Activated CD8-positive, alpha-beta T cell treated with anti-CD3 and anti-CD28 coated beads for 36 hours (primary cell): ENCODE data around the gene FKBP14. TPM values are rescaled to one million over a fixed set of nuclear protein-coding genes. Genes with fewer than 3 reads are reported as not detected.

Experiments
- ATAC-seq: fragments of 200-7000 bp; cut with Tn5 transposase; one replicate; pipeline ENCODE4 v1.10.0; 2021; ENCODE audit warnings: mild to moderate bottlenecking, moderate library complexity
- CTCF ChIA-PET: fragments of 350-600 bp; sonication (Branson Sonifier 250); formaldehyde crosslinking; loops from one replicate; lab custom pipeline; 2021; ENCODE audit warnings: antibody characterized with exemption; lab: Charles Lee
- POLR2A ChIA-PET: fragments of 350-600 bp; sonication (Branson Sonifier 250); formaldehyde crosslinking; loops from one replicate; lab custom pipeline; 2021; ENCODE audit warnings: antibody characterized with exemption; lab: Charles Lee
- DNase-seq: peaks from one replicate; pipeline ENCODE4 v3.0.0-alpha.2; 2020
- H3K27ac Mint-ChIP-seq: one replicate; pipeline ENCODE4 v1.8.0; 2021; ENCODE audit warnings: mild to moderate bottlenecking, mixed read lengths
- H3K27me3 Mint-ChIP-seq: one replicate; pipeline ENCODE4 v1.8.0; 2021; ENCODE audit warnings: mixed read lengths
- H3K36me3 Mint-ChIP-seq: one replicate; pipeline ENCODE4 v1.8.0; 2021; ENCODE audit warnings: low read depth, mixed read lengths
- H3K4me1 Mint-ChIP-seq: one replicate; pipeline ENCODE4 v1.8.0; 2021; ENCODE audit warnings: low read depth, mixed read lengths
- H3K4me3 Mint-ChIP-seq: one replicate; pipeline ENCODE4 v1.8.0; 2021; ENCODE audit warnings: mild to moderate bottlenecking, moderate library complexity, mixed read lengths
- H3K9me3 Mint-ChIP-seq: one replicate; pipeline ENCODE4 v1.8.0; 2021; ENCODE audit warnings: mixed read lengths
- intact Hi-C: fragments of 100-400 bp; cut with micrococcal nuclease; formaldehyde crosslinking; loops from one replicate; pipeline ENCODE4 v1.10.0; 2022
- total RNA-seq, 2 experiments: library from RNA; stranded (reverse); gene quantifications; one replicate each; pipeline ENCODE4 v1.2.3, GENCODE V29; 2021
- TF ChIP-seq, protein P1 (sequence below): fragments of 200-600 bp; IDR thresholded peaks from one replicate; pipeline ENCODE4 v1.8.0; 2022; ENCODE audit warnings: antibody characterized with exemption, mild to moderate bottlenecking

FKBP14 gene
- total RNA-seq, 2 experiments from 2014 or later: 8.8 to 9.0 TPM

GRCh38 chr7:30027065-30027456, 559 bp upstream of the FKBP14 start:
- intact Hi-C loops: no loop called here

DNA sequence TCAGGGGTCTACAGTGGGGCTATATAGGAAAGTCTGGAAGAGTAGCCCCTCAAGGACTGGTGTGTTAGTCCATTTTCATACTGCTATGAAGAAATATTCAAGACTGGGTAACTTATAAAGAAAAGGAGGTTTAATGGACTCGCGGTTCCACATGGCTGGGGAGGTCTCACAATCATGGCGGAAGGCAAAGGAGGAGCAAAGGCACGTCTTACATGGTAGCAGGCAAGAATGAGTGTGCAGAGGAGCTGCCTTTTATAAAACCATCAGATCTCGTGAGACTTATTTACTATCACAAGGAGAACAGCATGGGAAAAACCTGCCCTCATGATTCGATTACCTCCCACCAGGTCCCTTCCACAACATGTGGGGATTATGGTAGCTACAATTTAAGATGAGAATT, 3.0 kb downstream of the FKBP14 start:
- intact Hi-C loops: no loop called here
- no peak overlapping the region for H3K27ac Mint-ChIP-seq
- no peaks in the 10 kb centered on the region for H3K27me3 Mint-ChIP-seq
- ATAC-seq: no peak
- DNase-seq: no peak
- TF ChIP-seq, protein P1, sequence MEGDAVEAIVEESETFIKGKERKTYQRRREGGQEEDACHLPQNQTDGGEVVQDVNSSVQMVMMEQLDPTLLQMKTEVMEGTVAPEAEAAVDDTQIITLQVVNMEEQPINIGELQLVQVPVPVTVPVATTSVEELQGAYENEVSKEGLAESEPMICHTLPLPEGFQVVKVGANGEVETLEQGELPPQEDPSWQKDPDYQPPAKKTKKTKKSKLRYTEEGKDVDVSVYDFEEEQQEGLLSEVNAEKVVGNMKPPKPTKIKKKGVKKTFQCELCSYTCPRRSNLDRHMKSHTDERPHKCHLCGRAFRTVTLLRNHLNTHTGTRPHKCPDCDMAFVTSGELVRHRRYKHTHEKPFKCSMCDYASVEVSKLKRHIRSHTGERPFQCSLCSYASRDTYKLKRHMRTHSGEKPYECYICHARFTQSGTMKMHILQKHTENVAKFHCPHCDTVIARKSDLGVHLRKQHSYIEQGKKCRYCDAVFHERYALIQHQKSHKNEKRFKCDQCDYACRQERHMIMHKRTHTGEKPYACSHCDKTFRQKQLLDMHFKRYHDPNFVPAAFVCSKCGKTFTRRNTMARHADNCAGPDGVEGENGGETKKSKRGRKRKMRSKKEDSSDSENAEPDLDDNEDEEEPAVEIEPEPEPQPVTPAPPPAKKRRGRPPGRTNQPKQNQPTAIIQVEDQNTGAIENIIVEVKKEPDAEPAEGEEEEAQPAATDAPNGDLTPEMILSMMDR: no peak
- peaks cover 3% of the 10 kb centered on the region for H3K36me3 Mint-ChIP-seq
- no peaks in the 10 kb centered on the region for H3K9me3 Mint-ChIP-seq
- H3K4me1 Mint-ChIP-seq: peaks cover 34% of the 10 kb centered on the region
- no peak overlapping the region for H3K4me3 Mint-ChIP-seq
- ChIA-PET POLR2A (interaction anchor here (0.8 kb wide), 1 partner anchor 15 kb away, joined by 3 read pairs; no protein-coding TSS in a partner anchor), CTCF (interaction anchor here (1.3 kb wide), 1 partner anchor 38 kb away, joined by 4 read pairs; no protein-coding TSS in a partner anchor)

More at GRCh38 chr7:30027065-30027456, 559 bp upstream of the FKBP14 start:
- DNase-seq: peak; percentile 48
- Mint-ChIP-seq H3K27me3 (no peaks in the 10 kb centered on the region), H3K4me1 (peaks cover 24% of the 10 kb centered on the region), H3K36me3 (peaks cover 3% of the 10 kb centered on the region), H3K27ac (peak overlapping the region; percentile 90), H3K4me3 (no peak overlapping the region), H3K9me3 (no peaks in the 10 kb centered on the region)
- TF ChIP-seq, protein P1: no peak
- CTCF ChIA-PET: interaction anchor here (1.0 to 4.8 kb wide), 2 partner anchors 36 to 289 kb away, joined by 3 to 30 read pairs; no protein-coding TSS in a partner anchor
- POLR2A ChIA-PET: interaction anchor here (0.9 to 1.5 kb wide), 4 partner anchors 26 to 109 kb away, joined by 3 to 6 read pairs (median 3); partner anchors contain the start of gene MTURN
- peak; percentile 25 for ATAC-seq

DNA sequence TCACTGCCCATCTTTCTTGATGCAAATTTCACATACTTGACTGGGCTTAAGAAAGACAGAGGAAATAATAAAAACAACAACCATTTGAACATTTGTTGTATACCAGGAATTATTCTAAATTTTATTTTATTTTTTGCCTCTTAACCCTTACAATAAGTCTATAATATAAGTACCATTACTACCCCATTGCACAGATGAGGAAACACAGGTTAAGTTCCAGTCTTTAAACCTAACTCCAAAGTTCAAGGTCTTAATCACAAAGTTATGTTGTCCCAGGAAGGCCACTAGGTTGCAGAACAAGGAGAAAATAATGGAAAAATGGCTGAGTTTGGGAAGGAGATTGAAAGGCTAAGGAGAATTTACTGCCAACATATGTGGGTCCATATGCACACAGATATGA, 3.5 kb downstream of the FKBP14 start:
- CTCF ChIA-PET: interaction anchor here (1.3 kb wide), 1 partner anchor 39 kb away, joined by 4 read pairs; no protein-coding TSS in a partner anchor
- H3K4me3 Mint-ChIP-seq: no peak overlapping the region
- H3K27ac Mint-ChIP-seq: no peak overlapping the region

DNA sequence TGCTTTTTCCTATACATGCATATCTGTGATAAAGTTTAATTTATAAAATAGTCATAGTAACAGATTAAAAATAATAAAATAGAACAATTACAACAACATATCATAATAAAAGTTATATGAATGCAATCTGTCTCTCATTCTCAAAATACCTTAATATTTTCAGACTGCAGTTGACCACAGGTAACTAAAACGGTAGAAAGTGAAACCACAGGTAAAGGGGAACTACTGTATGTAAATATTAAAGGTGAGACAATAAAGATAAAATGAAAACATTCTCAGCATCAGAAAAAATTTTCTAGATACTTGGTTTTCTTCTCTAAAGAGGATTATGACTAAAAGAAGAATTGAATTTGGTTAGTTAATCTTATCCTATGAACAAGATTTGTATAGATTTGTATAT, 6.0 kb downstream of the FKBP14 start:
- DNase-seq (no peak), ATAC-seq (no peak)
- ChIA-PET POLR2A (no interaction called here), CTCF (interaction anchor here (1.6 kb wide), 1 partner anchor 42 kb away, joined by 5 read pairs; no protein-coding TSS in a partner anchor)
- intact Hi-C loops: no loop called here
- TF ChIP-seq, protein P1: no peak
- Mint-ChIP-seq H3K4me1 (peaks cover 31% of the 10 kb centered on the region), H3K36me3 (peaks cover 5% of the 10 kb centered on the region), H3K27me3 (no peaks in the 10 kb centered on the region), H3K27ac (no peak overlapping the region), H3K4me3 (no peak overlapping the region), H3K9me3 (no peaks in the 10 kb centered on the region)

More for the DNA sequence above, 3.5 kb downstream of the FKBP14 start:
- Mint-ChIP-seq H3K4me1 (peaks cover 34% of the 10 kb centered on the region), H3K9me3 (no peaks in the 10 kb centered on the region), H3K27me3 (no peaks in the 10 kb centered on the region), H3K36me3 (peaks cover 5% of the 10 kb centered on the region)
- intact Hi-C loops: no loop called here
- no peak for DNase-seq
- POLR2A ChIA-PET: no interaction called here
- no peak for ATAC-seq
- TF ChIP-seq, protein P1: no peak

- no peaks in the 10 kb centered on the region for H3K27me3 Mint-ChIP-seq
- no peak for ATAC-seq
- ChIA-PET CTCF (interaction anchor here (1.6 kb wide), 1 partner anchor 43 kb away, joined by 5 read pairs; no protein-coding TSS in a partner anchor), POLR2A (no interaction called here)
- DNase-seq: no peak
- peaks cover 26% of the 10 kb centered on the region for H3K4me1 Mint-ChIP-seq
- no peak overlapping the region for H3K27ac Mint-ChIP-seq
- peaks cover 5% of the 10 kb centered on the region for H3K36me3 Mint-ChIP-seq
- intact Hi-C loops: no loop called here
- H3K4me3 Mint-ChIP-seq: no peak overlapping the region
- TF ChIP-seq, protein P1: no peak
- H3K9me3 Mint-ChIP-seq: no peaks in the 10 kb centered on the region
These were observed 6.5 kb downstream of the FKBP14 start for GRCh38 chr7:30019960-30020359.
